GM12878 (cell line): Measurements from ENCODE around the gene FAM120A. TPM values are rescaled to one million over a fixed set of nuclear protein-coding genes. Genes with fewer than 3 reads are reported as not detected.

Experiments used
- ATAC-seq: fragments of 200-7000 bp; cut with Tn5 transposase; 3 replicates; pipeline ENCODE4 v1.9.1; 2020; ENCODE audit warnings: mild to moderate bottlenecking, moderate library complexity
- BruUV-seq: library from RNA; stranded (reverse); fragments of 400-500 nt; replicated peaks from 2 replicates; lab custom pipeline; 2021; lab: Mats Ljungman, UMichigan
- CTCF ChIA-PET: fragments of 300-600 bp; sonication (Branson Sonifier 250); formaldehyde crosslinking; extraction: SDS; loops from one replicate; lab custom pipeline; 2021; ENCODE audit warnings: inconsistent platforms; lab: Yijun Ruan, JAX
- POLR2A ChIA-PET: fragments of 350-600 bp; formaldehyde crosslinking; extraction: SDS; loops from one replicate; lab custom pipeline; 2021; ENCODE audit warnings: inconsistent platforms; lab: Charles Lee
- RAD21 ChIA-PET: fragments of 300-600 bp; sonication (Branson Sonifier 250); formaldehyde crosslinking; loops from one replicate; lab custom pipeline; 2023; ENCODE audit warnings: antibody characterized with exemption; ENCODE audit not compliant: unreplicated experiment; lab: Charles Lee
- SMC1A ChIA-PET: fragments of 300-600 bp; sonication (Branson Sonifier 250); formaldehyde crosslinking; loops from one replicate; lab custom pipeline; 2023; ENCODE audit not compliant: unreplicated experiment, uncharacterized antibody; lab: Charles Lee
- DNase-seq: peaks from one replicate; pipeline ENCODE4 v3.0.0-alpha.2; 2011; ENCODE audit warnings: low read depth, low spot score
- FAIRE-seq: peaks from 3 replicates; lab custom pipeline; 2011; peaks lifted over from hg19 to GRCh38; lab: Jason Lieb, UNC
- H2AFZ ChIP-seq: 2 replicates; pipeline ENCODE4 v1.6.0; 2011; ENCODE audit warnings: low read depth, low read length, control low read depth; ENCODE audit not compliant: control insufficient read depth
- H3K27ac ChIP-seq: 2 replicates; pipeline ENCODE4 v1.5.1; 2011; ENCODE audit warnings: control low read depth; ENCODE audit not compliant: control insufficient read depth, insufficient read depth
- H3K27me3 ChIP-seq, 2 experiments: replicated peaks in 1 of 2; 2 replicates each; pipeline versions ENCODE4 v1.6.0 to v1.6.1; 2011; ENCODE audit warnings: low read length in 1 of 2; ENCODE audit not compliant: control insufficient read depth in 2 of 2, insufficient read depth in 2 of 2
- H3K36me3 ChIP-seq, 2 experiments: 2 replicates each; pipeline ENCODE4 v1.5.1; 2011; ENCODE audit warnings: low read length in 1 of 2; ENCODE audit not compliant: control insufficient read depth in 2 of 2, insufficient read depth in 2 of 2
- H3K4me1 ChIP-seq: 2 replicates; pipeline ENCODE4 v1.6.1; 2011; ENCODE audit warnings: mild to moderate bottlenecking, low read length, moderate library complexity, mixed read lengths; ENCODE audit not compliant: control insufficient read depth, insufficient read depth
- H3K4me2 ChIP-seq: 2 replicates; pipeline ENCODE4 v1.6.0; 2011; ENCODE audit warnings: control low read depth; ENCODE audit not compliant: control insufficient read depth, insufficient read depth
- H3K4me3 ChIP-seq: fragments of 200-600 bp; sonication (generic); 2 replicates; pipeline ENCODE4 v1.5.1; 2016
- H3K79me2 ChIP-seq: 2 replicates; pipeline ENCODE4 v1.6.0; 2011; ENCODE audit warnings: low read length; ENCODE audit not compliant: control insufficient read depth, insufficient read depth
- H3K9ac ChIP-seq: 2 replicates; pipeline ENCODE4 v1.8.0; 2011; ENCODE audit warnings: low read length, control low read depth, mixed read lengths; ENCODE audit not compliant: control insufficient read depth, insufficient read depth
- H3K9me3 ChIP-seq: replicated peaks from 3 replicates; pipeline ENCODE4 v1.5.1; 2011; ENCODE audit warnings: mild to moderate bottlenecking, low read length; ENCODE audit not compliant: control insufficient read depth, insufficient read depth
- H4K20me1 ChIP-seq: 2 replicates; pipeline ENCODE4 v1.6.0; 2011; ENCODE audit not compliant: control insufficient read depth, insufficient read depth
- BACH1 ChIP-seq: fragments of 450-650 bp; IDR thresholded peaks from 2 replicates; pipeline ENCODE4 v1.6.1; 2017; ENCODE audit warnings: mild to moderate bottlenecking, borderline replicate concordance
- BCL11A ChIP-seq: IDR thresholded peaks from 2 replicates; pipeline ENCODE4 v1.6.1; 2011; ENCODE audit warnings: low read depth, low read length
- BCL3 ChIP-seq: IDR thresholded peaks from 2 replicates; pipeline ENCODE4 v1.6.1; 2011; ENCODE audit warnings: borderline replicate concordance, low read depth, mild to moderate bottlenecking, moderate library complexity, low read length; ENCODE audit not compliant: insufficient read depth, poor library complexity, severe bottlenecking
- E2F4 ChIP-seq: IDR thresholded peaks from 2 replicates; pipeline ENCODE4 v1.6.1; 2012; ENCODE audit warnings: low read depth, low read length, improper control_type of control experiment
- E4F1 ChIP-seq: fragments of 450-650 bp; IDR thresholded peaks from 2 replicates; pipeline ENCODE4 v1.6.1; 2018; ENCODE audit warnings: borderline replicate concordance, mild to moderate bottlenecking; ENCODE audit not compliant: partially characterized antibody
- GABPA ChIP-seq: IDR thresholded peaks from 2 replicates; pipeline ENCODE4 v1.6.1; 2014; ENCODE audit warnings: antibody characterized with exemption, low read depth, mild to moderate bottlenecking, inconsistent platforms
- HSF1 ChIP-seq: fragments of 150-350 bp; IDR thresholded peaks from 2 replicates; pipeline ENCODE4 v1.6.1; 2014; ENCODE audit warnings: mild to moderate bottlenecking, low read depth, low read length
- KDM1A ChIP-seq: fragments of 200-600 bp; sonication (generic); IDR thresholded peaks from 2 replicates; pipeline ENCODE4 v1.6.1; 2016; ENCODE audit warnings: borderline replicate concordance
- NFYB ChIP-seq: IDR thresholded peaks from 2 replicates; pipeline ENCODE4 v1.6.1; 2011; ENCODE audit warnings: low read depth, mild to moderate bottlenecking, low read length, improper control_type of control experiment, moderate library complexity; ENCODE audit not compliant: insufficient read depth
- NR2C1 ChIP-seq: fragments of 450-650 bp; IDR thresholded peaks from 2 replicates; pipeline ENCODE4 v1.6.1; 2017; ENCODE audit warnings: antibody characterized with exemption, mild to moderate bottlenecking, moderate library complexity
- NR2C2 ChIP-seq: IDR thresholded peaks from 2 replicates; pipeline ENCODE4 v1.6.1; 2011; ENCODE audit warnings: borderline replicate concordance, low read depth; ENCODE audit not compliant: control insufficient read depth, insufficient read length
- SIX5 ChIP-seq: IDR thresholded peaks from 2 replicates; pipeline ENCODE4 v1.6.1; 2011; ENCODE audit warnings: mild to moderate bottlenecking, low read depth, low read length, moderate library complexity; ENCODE audit not compliant: severe bottlenecking
- STAT1 ChIP-seq: fragments of 450-650 bp; conservative IDR thresholded peaks from 2 replicates; pipeline ENCODE4 v1.6.1; 2014; ENCODE audit warnings: antibody characterized with exemption, mild to moderate bottlenecking
- TCF7 ChIP-seq: IDR thresholded peaks from 2 replicates; pipeline ENCODE4 v1.6.1; 2014; ENCODE audit warnings: antibody characterized with exemption, borderline replicate concordance
- ZSCAN29 ChIP-seq: fragments of 450-650 bp; IDR thresholded peaks from 2 replicates; pipeline ENCODE4 v1.6.1; 2017; ENCODE audit warnings: mild to moderate bottlenecking, moderate library complexity
- WGBS: methylation state at CpG from one replicate; pipeline ENCODE4 v1.1.6; 2016; ENCODE audit warnings: low lambda C conversion rate; ENCODE audit not compliant: insufficient replicate concordance, insufficient coverage; ENCODE audit errors: missing lambda C conversion rate; 5-methylcytosine and 5-hydroxymethylcytosine counted together
- in situ Hi-C: fragments of 300-500 bp; cut with MboI; formaldehyde crosslinking; loops from 9 replicates; pipeline ENCODE4 v1.14.3; 2018; ENCODE audit warnings: mixed read lengths
- intact Hi-C: fragments of 100-400 bp; cut with micrococcal nuclease; formaldehyde crosslinking; loops from one replicate; pipeline ENCODE4 v1.14.2; 2022; ENCODE audit not compliant: unreplicated experiment
- polyA plus RNA-seq, 11 experiments: library from polyadenylated mRNA; depleted of rRNA in 4 of 11; unstranded in 6 of 11; stranded (reverse) in 5 of 11; fragments of >200 nt; fragmentation: Nextera tagmentation in 4 of 11; fragmentation: Illumina TruSeq in 1 of 11; extraction: Ambion mirVana in 4 of 11; extraction: Trizol in 1 of 11; gene quantifications; 1 replicate in 1 of 11; 2 replicates in 10 of 11; pipeline versions ENCODE4 v1.2.1 to v1.2.3, GENCODE V29; 2011 to 2016; ENCODE audit warnings: inconsistent platforms in 2 of 11, missing spikeins in 2 of 11, low read depth in 1 of 11
- total RNA-seq, 4 experiments: library from RNA; depleted of rRNA in 3 of 4; stranded (reverse); fragments of >200 nt in 3 of 4; fragmentation: Illumina TruSeq in 1 of 4; extraction: Trizol in 1 of 4; gene quantifications; 2 replicates each; pipeline versions ENCODE4 v1.2.1 to v1.2.3, GENCODE V29; 2013 to 2021

Gene FAM120A
- total and polyA plus RNA-seq, 10 of the 15 experiments (the other 5 are each of a cell fraction or from before 2014, with no cell fraction given), result 13.1 to 89.6 (median 52.5) TPM

- TF ChIP-seq NR2C2, result no peak
Measured at GRCh38 chr9:93464876-93465275, 13.4 kb downstream of the FAM120A start (continued).

- no peaks in the 10 kb centered on the region for H4K20me1 ChIP-seq
- no peak overlapping the region for H3K27ac ChIP-seq
- BruUV-seq, result no TSS peak
- H3K4me2 ChIP-seq, result no peak overlapping the region
- peaks cover 0 to 11% of the 10 kb centered on the region in 2 experiments; a peak in 1 of 4 replicates for H3K36me3 ChIP-seq
- ChIA-PET CTCF (interaction anchor here (1.0 to 1.2 kb wide), 3 partner anchors 9 to 100 kb away, joined by 3 to 6 read pairs (median 4); partner anchors contain the start of gene FAM120AOS), POLR2A (interaction anchor here (2.1 to 5.2 kb wide), 2 partner anchors 10 to 13 kb away, joined by 10 to 64 read pairs; partner anchors contain the start of genes FAM120A and FAM120AOS), RAD21 (interaction anchor here (1.6 kb wide), 1 partner anchor 10 kb away, joined by 4 read pairs; no protein-coding TSS in a partner anchor), SMC1A (interaction anchor here (0.7 to 4.0 kb wide), 4 partner anchors 8 to 37 kb away, joined by 3 to 34 read pairs (median 14); partner anchors contain the start of gene FAM120AOS)
- no peak overlapping the region for H2AFZ ChIP-seq
- peaks cover 98% of the 10 kb centered on the region for H3K79me2 ChIP-seq
- no peak for TF ChIP-seq BCL11A
- no peak for TF ChIP-seq TCF7
- TF ChIP-seq BCL3, result no peak
- no peak for TF ChIP-seq KDM1A
- no peak for TF ChIP-seq E2F4
- TF ChIP-seq HSF1, result no peak
- no peak for TF ChIP-seq BACH1
- no peak for TF ChIP-seq ZSCAN29
- no peak for TF ChIP-seq STAT1
- TF ChIP-seq NFYB, result no peak
- no peak for TF ChIP-seq NR2C1
- TF ChIP-seq E4F1, result no peak
- no peak for TF ChIP-seq GABPA
- TF ChIP-seq SIX5, result no peak
- H3K9me3 ChIP-seq, result no peaks in the 10 kb centered on the region; the same call in 2 of the 3 replicates
- no peak for FAIRE-seq
- ATAC-seq, result no peak
- in situ Hi-C loops (no loop called here), intact Hi-C loops (no loop called here)
- H3K4me1 ChIP-seq, result peaks cover 31% of the 10 kb centered on the region
- DNase-seq, result no peak
- H3K27me3 ChIP-seq, result no peaks in the 10 kb centered on the region
- H3K4me3 ChIP-seq, result no peak overlapping the region
- WGBS, result 100% methylated on average over 6 of the region's 6 CpGs
- H3K9ac ChIP-seq, result no peak overlapping the region
Measured at GRCh38 chr9:93465855-93466254, 14.4 kb downstream of the FAM120A start.
